Activated T-cell treated with anti-CD3 and anti-CD28 coated beads, Interleukin-2, amount 50 U/mL, for 48 hours (primary cell): ENCODE data around the gene GRID2.

Experiments used
- DNase-seq, 2 experiments: peaks; one replicate each; pipeline ENCODE4 v3.0.0-alpha.2; 2020

The GRID2 gene

DNA sequence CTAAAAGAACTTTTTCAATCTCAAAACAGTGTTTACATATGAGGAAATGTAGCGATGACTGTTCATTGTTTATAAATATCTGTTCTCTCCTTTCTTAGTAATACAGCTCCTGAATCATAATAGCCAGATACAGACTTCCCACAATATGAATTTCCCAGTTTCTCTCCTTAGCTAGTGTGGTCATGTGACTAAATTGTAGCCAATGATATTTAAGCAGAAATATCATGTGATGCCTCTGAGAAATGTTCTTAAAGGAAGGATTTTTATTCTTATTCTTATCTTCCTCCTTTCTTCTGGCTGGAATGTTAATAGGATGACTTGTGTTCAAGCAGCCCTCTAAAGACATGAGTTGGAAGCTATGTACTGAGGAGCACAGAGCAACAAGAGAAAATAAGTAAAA lies 1141.1 kb downstream of the GRID2 start:
- DNase-seq = no peak

DNA sequence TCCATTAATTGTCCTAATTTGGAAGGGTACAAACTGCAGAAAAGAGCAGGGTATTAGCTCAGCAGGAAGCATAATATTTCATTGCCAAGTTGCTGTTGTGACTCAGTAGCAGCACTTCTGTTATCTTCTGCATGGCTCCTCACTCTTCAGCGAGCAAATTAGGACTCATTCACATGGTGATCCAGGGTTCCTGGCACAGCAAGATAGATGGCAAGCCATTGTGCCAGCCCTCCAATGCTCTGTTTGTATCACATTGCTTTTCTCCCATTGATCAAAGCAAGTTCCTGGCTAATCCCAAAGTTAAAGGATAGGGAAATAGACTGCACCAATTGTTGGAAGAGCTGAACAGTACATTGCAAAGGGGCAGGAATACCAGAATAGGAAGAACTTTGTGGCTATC lies 1142.3 kb downstream of the GRID2 start:
- no peak for DNase-seq

- DNase-seq = no peak
Observed at GRCh38 chr4:93448691-93449293, 1145.0 kb downstream of the GRID2 start.

DNA sequence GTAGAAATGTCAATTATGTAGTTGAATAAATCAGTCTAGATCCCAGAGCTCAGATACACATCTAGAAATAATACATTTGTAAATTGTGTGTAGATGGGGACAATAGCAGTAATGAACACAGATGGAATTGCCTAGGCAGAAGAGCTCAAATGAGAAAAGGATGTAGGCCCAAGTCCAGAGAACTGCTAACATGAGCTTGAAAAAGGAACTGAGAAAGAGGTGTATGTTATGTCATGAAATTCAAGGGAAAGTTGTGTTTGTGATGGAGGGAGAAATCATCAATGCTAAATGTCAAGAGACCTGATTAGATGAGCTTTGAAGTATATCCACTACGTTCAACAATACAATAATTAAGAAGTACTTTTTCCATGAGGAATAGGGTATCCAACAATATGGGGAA lies 1148.2 kb downstream of the GRID2 start:
- DNase-seq = no peak

GRCh38 chr4:93461541-93461940 lies 1157.8 kb downstream of the GRID2 start:
- no peak for DNase-seq

DNA sequence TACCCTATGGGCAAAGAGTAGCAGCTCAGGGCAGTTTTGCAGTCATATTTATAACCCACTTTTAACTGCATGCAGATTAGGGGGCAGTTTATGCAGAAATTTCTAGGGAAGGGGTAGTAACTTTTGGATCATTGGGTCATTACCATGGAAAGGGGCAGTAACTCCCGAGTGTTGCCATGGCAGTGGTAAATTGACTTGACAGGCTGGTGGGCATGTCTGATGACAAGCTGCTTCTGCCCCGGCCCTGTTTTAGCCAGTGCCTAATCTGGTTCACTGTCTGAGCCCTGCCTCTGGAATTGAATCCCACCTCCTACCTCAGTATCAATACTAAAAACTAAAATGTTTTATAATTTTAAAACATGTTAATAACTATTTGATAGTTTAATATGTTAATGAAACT lies 1162.7 kb downstream of the GRID2 start:
- no peak for DNase-seq

- DNase-seq = no peak
Observed at GRCh38 chr4:93467484-93468155, 1163.9 kb downstream of the GRID2 start.

GRCh38 chr4:93469560-93469959 lies 1165.8 kb downstream of the GRID2 start:
- no peak for DNase-seq

GRCh38 chr4:93475730-93476129 lies 1172.0 kb downstream of the GRID2 start:
- DNase-seq = no peak

DNA sequence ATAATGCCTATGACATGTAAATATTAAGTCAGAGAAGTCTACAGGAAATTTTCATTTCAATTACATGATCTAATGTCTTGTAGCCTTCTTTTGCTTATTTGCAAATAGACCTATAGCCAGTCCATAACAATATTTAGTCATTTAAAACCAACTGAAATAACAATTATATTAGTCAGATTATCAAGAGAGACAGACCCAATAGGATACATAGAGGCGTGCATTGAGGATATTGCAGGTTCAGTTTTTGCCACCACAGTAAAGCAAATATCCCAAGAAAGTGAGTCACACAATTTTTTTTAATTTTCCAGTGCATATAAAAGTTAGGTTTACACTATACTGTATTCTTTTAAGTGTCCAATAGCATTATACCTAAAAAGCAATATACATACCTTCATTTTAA lies 1175.0 kb downstream of the GRID2 start:
- no peak for DNase-seq

DNA sequence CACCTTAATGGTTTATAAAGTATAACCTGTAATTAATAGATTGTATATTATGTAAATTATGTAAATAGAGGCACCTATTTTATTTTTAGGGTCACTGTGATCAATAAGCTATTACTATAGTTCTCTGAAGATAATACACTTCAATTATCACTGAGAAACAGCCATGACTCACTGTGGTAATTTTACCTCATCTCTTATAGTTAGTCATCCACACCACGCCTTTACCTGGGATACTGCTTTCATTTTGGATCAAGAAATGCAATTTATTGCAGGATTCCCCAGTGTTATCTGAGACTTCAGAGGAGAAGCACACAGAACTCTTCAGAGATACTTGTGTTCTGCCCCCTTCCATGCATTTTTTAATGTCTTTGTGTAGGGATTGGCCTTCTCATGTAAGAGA lies 1176.7 kb downstream of the GRID2 start:
- no peak for DNase-seq

GRCh38 chr4:93495346-93495745 lies 1191.6 kb downstream of the GRID2 start:
- no peak for DNase-seq

DNA sequence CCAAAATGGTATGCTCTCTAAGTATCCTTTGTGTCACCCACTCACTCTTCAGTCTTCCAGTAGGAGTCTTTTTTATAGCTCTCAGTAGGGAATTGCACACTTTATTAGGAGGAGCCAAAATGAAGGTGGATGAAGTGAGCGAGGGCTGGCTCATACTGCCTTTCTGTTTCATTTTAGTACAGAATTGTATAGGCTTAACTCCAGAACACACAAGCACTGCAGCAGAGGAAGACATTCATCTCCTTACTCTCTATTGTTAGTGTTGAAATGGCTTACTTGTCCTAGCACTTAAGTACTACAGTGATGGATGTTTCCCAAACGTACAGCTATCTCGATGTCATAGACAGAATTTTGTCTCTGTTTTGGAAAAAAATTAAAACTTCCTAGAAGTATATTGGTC lies 1197.5 kb downstream of the GRID2 start:
- DNase-seq = no peak

- DNase-seq = no peak
Observed at GRCh38 chr4:93501946-93502345, 1198.2 kb downstream of the GRID2 start.

DNA sequence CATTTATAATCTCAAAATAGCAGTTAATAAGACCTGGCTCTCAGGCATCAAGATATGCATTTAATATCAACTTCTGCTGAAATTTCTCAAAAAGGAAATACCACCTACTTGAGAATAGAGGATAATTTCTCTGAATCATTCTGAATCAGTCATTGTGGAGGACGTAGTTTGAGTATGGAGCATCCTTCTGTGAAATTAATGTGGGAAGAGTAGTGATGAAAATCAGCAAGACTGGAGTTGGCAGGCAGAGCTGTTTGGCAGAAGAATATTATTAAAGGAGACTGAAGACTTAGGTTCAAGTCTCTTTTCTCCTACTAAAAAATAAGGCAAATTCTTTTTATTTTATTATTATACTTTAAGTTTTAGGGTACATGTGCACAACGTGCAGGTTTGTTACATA lies 1199.2 kb downstream of the GRID2 start:
- DNase-seq = no peak

GRCh38 chr4:93513851-93514250 lies 1210.1 kb downstream of the GRID2 start:
- DNase-seq = no peak

GRCh38 chr4:93515208-93515607 lies 1211.4 kb downstream of the GRID2 start:
- DNase-seq = no peak

DNA sequence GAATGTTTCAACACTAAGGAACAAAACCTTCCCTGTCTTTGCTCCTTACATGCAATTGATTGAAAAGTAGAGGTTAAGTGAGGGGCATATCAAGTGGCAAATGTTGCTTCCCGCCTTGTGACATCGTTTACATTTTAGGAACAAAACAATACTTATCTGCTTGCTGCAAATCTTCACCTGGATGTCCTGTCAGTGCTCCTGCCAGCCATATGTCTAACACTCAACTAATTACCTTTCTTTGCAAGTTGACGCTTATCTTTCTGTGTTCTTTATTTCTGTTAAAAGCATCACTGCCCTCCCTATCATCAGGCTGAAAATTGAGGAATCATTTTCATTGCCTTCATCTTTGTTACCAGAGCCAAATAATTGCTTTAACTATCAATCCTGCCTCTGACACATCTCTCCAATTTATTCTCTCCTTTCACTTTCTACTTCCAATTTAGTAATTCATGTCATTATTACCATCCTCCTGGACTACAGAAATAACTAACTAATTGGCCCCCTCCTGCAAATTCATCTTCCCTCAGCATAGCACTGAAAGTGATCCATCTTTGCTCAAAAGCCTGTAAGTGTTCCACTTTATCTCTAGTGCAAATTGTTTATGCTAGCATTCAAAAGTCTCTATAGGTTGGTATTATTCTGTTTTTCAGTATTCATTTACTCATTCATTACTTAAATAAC lies 1226.1 kb downstream of the GRID2 start:
- no peak for DNase-seq

- DNase-seq = no peak
Observed at GRCh38 chr4:93532234-93532633, 1228.5 kb downstream of the GRID2 start.

GRCh38 chr4:93540562-93540961 lies 1236.8 kb downstream of the GRID2 start:
- no peak for DNase-seq

- DNase-seq = no peak
Observed at GRCh38 chr4:93561842-93562241, 1258.1 kb downstream of the GRID2 start.

GRCh38 chr4:93568758-93569157 lies 1265.0 kb downstream of the GRID2 start:
- no peak for DNase-seq

DNA sequence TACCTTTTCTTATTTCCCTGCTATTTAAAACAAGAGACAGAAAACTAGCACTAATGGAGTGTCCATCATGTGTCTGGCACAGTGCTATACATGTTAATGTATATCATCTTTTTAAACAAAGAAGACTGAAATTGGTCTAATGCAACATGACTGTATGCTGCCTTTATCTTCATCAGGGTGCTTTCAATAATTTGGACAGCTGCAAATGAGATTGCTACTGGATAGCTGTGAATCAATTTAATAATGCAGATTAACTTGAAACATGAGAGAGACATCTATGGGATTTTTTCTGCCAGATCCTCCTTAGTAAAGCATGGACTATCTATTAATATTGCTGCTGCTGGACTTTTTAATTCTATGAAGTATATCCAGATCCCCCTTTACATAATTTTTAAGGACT lies 1269.5 kb downstream of the GRID2 start:
- no peak for DNase-seq

- no peak for DNase-seq
Observed at GRCh38 chr4:93578942-93579341, 1275.2 kb downstream of the GRID2 start.

DNA sequence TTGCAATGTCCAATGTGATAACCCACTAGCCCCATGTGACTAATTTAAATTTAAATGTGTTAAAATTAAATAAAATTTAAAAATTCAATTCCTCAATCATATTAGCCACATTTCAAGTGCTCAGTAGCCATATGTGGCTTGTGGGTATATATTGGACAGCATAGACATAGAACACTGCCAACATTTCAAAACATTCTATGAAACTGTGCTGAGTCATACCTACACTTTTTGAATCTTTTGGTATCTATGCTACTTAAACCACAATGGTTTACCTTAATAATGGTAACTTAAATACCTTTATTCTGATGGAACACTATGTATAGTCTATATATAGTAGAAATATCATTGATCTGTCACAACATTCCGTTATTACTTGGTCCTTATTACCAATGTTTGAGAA lies 1301.4 kb downstream of the GRID2 start:
- no peak for DNase-seq
